ENCODE results near the gene INHBB. TPM values are rescaled to one million over a fixed set of nuclear protein-coding genes. Genes with fewer than 3 reads are reported as not detected.

INHBB gene
- total and polyA plus RNA-seq, 9 of the 15 experiments (the other 6 are each of a cell fraction or from before 2014, with no cell fraction given): not detected

DNA sequence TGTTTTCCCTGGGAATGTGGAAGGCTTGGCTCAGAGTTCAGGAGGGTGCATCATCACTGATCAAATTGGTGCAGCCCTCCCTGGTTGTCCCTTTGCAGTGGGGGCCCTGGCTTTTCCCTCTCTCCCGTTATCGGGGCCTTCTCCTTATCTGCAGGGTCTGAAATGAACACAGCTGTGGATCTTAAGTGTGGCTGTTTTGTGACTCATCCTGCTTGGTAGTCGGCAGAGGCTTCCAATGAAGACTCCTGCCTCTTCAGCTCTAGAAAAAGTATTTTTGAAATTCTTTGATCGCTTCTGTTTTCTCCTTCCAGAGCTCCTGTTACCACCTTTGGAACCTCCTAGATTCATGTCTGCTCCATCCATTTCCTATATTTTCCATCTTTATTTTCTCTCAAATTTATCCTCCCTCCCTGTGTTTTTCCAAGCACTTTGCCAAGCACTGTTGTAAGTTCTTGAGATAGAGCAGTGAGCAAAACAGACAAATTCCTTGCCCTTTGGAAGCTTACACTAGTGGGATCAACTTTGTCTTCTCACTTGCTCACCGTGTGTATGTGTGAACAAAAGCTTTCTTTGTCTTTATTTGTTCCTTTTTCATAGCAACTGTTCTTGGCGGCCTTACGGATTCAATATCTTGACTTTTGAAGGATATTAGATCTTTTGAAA lies 47.6 kb upstream of the INHBB start (continued):
- no peak for TF ChIP-seq ZNF282 (CRISPR knock-in tag; IDR thresholded peaks at IDR 0.05)
- no peak for TF ChIP-seq KLF10 (CRISPR knock-in tag; IDR thresholded peaks at IDR 0.05)
- no peak for TF ChIP-seq RBM15 (IDR thresholded peaks at IDR 0.05; ENCODE audit: insufficient read depth, low read length)
- peak; percentile 76 for TF ChIP-seq JUN (IDR thresholded peaks at IDR 0.05; ENCODE audit: borderline replicate concordance, low read depth, low read length)
- no peak for TF ChIP-seq JUN (CRISPR knock-in tag; IDR thresholded peaks at IDR 0.05; ENCODE audit: borderline replicate concordance)
- TF ChIP-seq, protein P1, sequence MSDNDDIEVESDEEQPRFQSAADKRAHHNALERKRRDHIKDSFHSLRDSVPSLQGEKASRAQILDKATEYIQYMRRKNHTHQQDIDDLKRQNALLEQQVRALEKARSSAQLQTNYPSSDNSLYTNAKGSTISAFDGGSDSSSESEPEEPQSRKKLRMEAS (CRISPR knock-in tag; IDR thresholded peaks at IDR 0.05): no peak
- TF ChIP-seq PTRF (tag; IDR thresholded peaks at IDR 0.05): no peak
- no peak for TF ChIP-seq ZNF224 (CRISPR knock-in tag; IDR thresholded peaks at IDR 0.05)
- 0 out of 4 replicates have a peak, but pooled peaks of 1 of the 2 experiments have one; percentile 29 for TF ChIP-seq MAZ (CRISPR knock-in tag; conservative IDR thresholded peaks at IDR 0.05 in 1 of 2, IDR thresholded peaks at IDR 0.05 in 1 of 2)
- no peak for TF ChIP-seq IRF2 (CRISPR knock-in tag; IDR thresholded peaks at IDR 0.05)
- TF ChIP-seq, protein P2, sequence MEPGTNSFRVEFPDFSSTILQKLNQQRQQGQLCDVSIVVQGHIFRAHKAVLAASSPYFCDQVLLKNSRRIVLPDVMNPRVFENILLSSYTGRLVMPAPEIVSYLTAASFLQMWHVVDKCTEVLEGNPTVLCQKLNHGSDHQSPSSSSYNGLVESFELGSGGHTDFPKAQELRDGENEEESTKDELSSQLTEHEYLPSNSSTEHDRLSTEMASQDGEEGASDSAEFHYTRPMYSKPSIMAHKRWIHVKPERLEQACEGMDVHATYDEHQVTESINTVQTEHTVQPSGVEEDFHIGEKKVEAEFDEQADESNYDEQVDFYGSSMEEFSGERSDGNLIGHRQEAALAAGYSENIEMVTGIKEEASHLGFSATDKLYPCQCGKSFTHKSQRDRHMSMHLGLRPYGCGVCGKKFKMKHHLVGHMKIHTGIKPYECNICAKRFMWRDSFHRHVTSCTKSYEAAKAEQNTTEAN (CRISPR knock-in tag; IDR thresholded peaks at IDR 0.05): no peak
- peak; percentile 87 for TF ChIP-seq SMARCE1 (IDR thresholded peaks at IDR 0.05)
- TF ChIP-seq NBN (IDR thresholded peaks at IDR 0.05; ENCODE audit: low read depth): no peak
- TF ChIP-seq SRSF1 (IDR thresholded peaks at IDR 0.05; ENCODE audit: low read depth, low read length): no peak
- no peak for TF ChIP-seq FOXP1 (CRISPR knock-in tag; IDR thresholded peaks at IDR 0.05)
- no peak for TF ChIP-seq MTF1 (CRISPR knock-in tag; IDR thresholded peaks at IDR 0.05; ENCODE audit: borderline replicate concordance)
- no peak for TF ChIP-seq NR2F6 (CRISPR knock-in tag; IDR thresholded peaks at IDR 0.05)
- no peak for TF ChIP-seq CREB1 (IDR thresholded peaks at IDR 0.05)
- no peak for TF ChIP-seq CREB1 (CRISPR knock-in tag; IDR thresholded peaks at IDR 0.05)
- TF ChIP-seq CBX1 (IDR thresholded peaks at IDR 0.05; ENCODE audit: low read depth): no peak
- no peak for TF ChIP-seq LARP7 (IDR thresholded peaks at IDR 0.05)
- TF ChIP-seq, protein P3, sequence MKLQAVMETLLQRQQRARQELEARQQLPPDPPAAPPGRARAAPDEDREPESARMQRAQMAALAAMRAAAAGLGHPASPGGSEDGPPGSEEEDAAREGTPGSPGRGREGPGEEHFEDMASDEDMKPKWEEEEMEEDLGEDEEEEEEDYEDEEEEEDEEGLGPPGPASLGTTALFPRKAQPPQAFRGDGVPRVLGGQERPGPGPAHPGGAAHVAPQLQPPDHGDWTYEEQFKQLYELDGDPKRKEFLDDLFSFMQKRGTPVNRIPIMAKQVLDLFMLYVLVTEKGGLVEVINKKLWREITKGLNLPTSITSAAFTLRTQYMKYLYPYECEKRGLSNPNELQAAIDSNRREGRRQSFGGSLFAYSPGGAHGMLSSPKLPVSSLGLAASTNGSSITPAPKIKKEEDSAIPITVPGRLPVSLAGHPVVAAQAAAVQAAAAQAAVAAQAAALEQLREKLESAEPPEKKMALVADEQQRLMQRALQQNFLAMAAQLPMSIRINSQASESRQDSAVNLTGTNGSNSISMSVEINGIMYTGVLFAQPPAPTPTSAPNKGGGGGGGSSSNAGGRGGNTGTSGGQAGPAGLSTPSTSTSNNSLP (IDR thresholded peaks at IDR 0.05; ENCODE audit: borderline replicate concordance, low read depth, low read length): no peak
- 0 out of 2 replicates have a peak, but pooled peaks have one; percentile 26 for TF ChIP-seq PML (IDR thresholded peaks at IDR 0.05; ENCODE audit: low read length)
- no peak for TF ChIP-seq TRIM28 (IDR thresholded peaks at IDR 0.05)
- TF ChIP-seq, protein P4, sequence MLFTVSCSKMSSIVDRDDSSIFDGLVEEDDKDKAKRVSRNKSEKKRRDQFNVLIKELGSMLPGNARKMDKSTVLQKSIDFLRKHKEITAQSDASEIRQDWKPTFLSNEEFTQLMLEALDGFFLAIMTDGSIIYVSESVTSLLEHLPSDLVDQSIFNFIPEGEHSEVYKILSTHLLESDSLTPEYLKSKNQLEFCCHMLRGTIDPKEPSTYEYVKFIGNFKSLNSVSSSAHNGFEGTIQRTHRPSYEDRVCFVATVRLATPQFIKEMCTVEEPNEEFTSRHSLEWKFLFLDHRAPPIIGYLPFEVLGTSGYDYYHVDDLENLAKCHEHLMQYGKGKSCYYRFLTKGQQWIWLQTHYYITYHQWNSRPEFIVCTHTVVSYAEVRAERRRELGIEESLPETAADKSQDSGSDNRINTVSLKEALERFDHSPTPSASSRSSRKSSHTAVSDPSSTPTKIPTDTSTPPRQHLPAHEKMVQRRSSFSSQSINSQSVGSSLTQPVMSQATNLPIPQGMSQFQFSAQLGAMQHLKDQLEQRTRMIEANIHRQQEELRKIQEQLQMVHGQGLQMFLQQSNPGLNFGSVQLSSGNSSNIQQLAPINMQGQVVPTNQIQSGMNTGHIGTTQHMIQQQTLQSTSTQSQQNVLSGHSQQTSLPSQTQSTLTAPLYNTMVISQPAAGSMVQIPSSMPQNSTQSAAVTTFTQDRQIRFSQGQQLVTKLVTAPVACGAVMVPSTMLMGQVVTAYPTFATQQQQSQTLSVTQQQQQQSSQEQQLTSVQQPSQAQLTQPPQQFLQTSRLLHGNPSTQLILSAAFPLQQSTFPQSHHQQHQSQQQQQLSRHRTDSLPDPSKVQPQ (CRISPR knock-in tag; IDR thresholded peaks at IDR 0.05; ENCODE audit: borderline replicate concordance): no peak
- TF ChIP-seq ZNF232 (CRISPR knock-in tag; IDR thresholded peaks at IDR 0.05): no peak

Data from K562 (cell line).